Glomerular visceral epithelial cell (primary cell): ENCODE results near the gene MRPS7.

ENCODE experiments used
- DNase-seq: peaks from one replicate; pipeline ENCODE4 v3.0.0-alpha.2; 2016; ENCODE audit errors: extremely low spot score

Gene MRPS7

DNA sequence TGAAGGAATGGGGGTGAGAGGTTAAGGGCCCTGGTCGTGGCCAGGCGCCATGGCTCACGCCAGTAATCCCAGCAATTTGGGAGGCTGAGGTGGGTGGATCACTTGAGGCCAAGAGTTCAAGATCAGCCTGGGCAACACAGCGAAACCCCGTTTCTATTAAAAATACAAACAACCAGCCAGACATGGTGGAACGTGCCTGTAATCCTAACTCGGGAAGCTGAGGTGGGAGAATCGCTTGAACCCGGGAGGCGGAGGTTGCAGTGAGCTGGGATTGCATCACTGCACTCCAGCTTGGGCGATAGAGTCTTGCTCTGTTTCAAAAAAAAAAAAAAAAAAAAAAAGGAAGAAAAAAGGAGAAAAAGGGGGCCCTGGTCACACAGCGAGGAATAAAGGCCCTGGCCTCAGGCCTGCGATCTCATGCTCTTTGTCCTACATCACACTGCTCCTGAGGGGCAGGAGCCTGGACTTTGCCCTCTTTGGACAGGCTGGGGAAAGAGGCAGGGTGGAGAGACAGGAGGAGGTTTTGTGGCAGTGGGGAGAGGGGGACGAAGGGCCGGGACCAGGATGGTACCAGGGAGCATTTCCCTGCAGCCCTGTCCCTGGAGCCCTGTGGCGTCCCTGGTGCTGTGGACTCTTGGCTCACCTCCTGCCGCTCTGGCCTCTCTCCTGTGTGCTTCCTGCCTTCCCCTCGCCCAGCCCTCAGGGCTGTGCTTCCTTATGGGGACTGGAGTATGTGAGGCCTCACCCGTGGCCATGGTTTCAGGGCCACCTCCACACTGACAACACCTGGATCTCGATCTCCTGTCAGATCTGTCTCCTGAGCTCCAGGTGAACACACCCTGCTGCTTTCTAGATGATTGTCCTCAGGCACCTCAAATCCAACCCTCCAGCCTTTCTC is 47.3 kb downstream of the MRPS7 start:
- no peak for DNase-seq

DNA sequence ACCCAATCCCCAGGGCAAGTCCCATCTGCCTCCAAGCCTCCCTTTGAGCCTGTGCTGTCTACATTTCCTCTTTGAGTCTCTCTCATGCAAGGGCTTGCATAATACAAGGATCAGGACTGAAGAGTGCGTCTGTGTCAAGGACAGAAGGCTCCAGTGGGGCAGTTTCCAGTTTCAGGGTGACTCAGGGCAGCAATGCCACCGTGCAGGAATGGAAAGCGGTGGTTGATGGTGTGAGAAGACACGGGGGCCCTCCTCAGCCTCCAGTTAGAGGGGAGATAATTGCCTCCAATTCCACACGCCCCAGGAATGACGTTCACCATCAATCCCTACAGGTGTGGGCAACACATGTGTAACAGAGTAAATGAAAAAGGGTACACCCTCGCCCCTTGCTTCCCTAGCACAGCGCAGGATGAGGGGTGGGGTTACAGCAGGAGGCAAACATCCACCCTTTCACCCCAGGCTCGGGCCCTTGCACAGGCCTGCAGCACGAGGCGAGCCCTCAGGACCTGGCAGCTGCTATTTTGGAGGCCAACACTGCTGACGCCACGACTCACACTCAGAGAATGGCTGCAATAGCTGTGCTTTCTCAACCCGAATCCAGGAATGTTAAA is 52.4 kb downstream of the MRPS7 start:
- no peak for DNase-seq

DNA sequence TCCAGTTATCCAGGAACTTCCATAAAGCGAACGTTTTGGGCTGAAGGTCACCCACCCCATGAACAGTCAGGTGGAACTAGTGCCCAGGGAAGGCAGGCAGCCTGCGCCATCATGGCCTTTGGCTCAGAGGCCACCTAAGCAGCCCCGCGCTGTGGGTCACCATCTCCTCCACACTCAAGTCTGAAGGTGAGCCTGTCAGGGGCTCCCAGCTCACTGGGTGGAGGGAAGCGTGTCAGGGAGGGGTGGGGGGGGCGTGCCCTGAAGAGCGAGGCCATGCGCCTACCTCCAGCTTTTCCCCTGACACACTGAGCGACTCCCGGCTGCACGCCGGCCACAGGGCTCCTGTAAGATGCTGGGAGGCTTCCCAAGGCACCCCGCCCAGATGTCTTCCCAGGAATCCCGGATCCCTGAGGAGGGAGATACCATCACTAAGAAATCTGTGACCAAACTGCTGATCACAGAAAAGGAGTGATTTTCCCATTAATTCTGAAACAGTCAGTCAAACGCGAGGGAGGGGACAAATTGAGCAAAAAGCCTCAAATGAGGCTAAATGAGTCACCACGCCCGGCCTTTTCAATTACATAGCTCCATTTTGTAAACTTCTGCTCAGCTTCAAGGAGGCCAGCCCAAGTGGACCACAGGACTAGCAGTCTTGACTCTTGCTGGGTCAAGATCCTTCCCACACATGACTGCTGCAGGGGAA is 54.0 kb downstream of the MRPS7 start:
- DNase-seq, result no peak
